H9 (cell line): ENCODE measurements around the gene ZFP14. TPM values are rescaled to one million over a fixed set of nuclear protein-coding genes. Genes with fewer than 3 reads are reported as not detected.

Experiments
- DNase-seq: peaks from one replicate; pipeline ENCODE4 v3.0.0-alpha.2; 2017
- H2AFZ ChIP-seq: one replicate; pipeline ENCODE4 v1.6.1; 2013; ENCODE audit warnings: mild to moderate bottlenecking, low read length, control low read depth, moderate library complexity
- H2AK5ac ChIP-seq: 2 replicates; pipeline ENCODE4 v1.6.1; 2013; ENCODE audit warnings: low read length, control low read depth, mixed read lengths; ENCODE audit not compliant: insufficient read length
- H2BK120ac ChIP-seq: one replicate; pipeline ENCODE4 v1.6.1; 2013; ENCODE audit warnings: low read depth, mild to moderate bottlenecking, low read length, control low read depth, inconsistent platforms; ENCODE audit not compliant: poor library complexity, severe bottlenecking
- H2BK12ac ChIP-seq: 2 replicates; pipeline ENCODE4 v1.6.1; 2013; ENCODE audit warnings: low read length, control low read depth, mixed read lengths, low read depth; ENCODE audit not compliant: insufficient read length
- H2BK15ac ChIP-seq: 2 replicates; pipeline ENCODE4 v1.6.1; 2013; ENCODE audit warnings: low read depth, low read length, control low read depth
- H2BK20ac ChIP-seq: one replicate; pipeline ENCODE4 v1.6.1; 2013; ENCODE audit warnings: low read depth, mild to moderate bottlenecking, low read length, control low read depth, inconsistent platforms; ENCODE audit not compliant: poor library complexity, severe bottlenecking
- H2BK5ac ChIP-seq: 2 replicates; pipeline ENCODE4 v1.6.1; 2013; ENCODE audit warnings: low read length, control low read depth, mixed read lengths; ENCODE audit not compliant: insufficient read length
- H3K14ac ChIP-seq: 2 replicates; pipeline ENCODE4 v1.6.1; 2013; ENCODE audit warnings: low read length, control low read depth; ENCODE audit not compliant: insufficient read depth
- H3K18ac ChIP-seq: 2 replicates; pipeline ENCODE4 v1.6.1; 2013; ENCODE audit warnings: low read depth, mild to moderate bottlenecking, mixed read lengths, low read length, control low read depth; ENCODE audit not compliant: insufficient read length
- H3K23ac ChIP-seq: 2 replicates; pipeline ENCODE4 v1.6.1; 2013; ENCODE audit warnings: low read length, control low read depth, mixed read lengths, low read depth; ENCODE audit not compliant: insufficient read length
- H3K23me2 ChIP-seq: 2 replicates; pipeline ENCODE4 v1.6.1; 2013; ENCODE audit warnings: low read depth, mild to moderate bottlenecking, mixed read lengths, low read length, control low read depth; ENCODE audit not compliant: insufficient read length, poor library complexity, severe bottlenecking
- H3K27ac ChIP-seq: 2 replicates; pipeline ENCODE4 v1.5.1; 2013; ENCODE audit warnings: low read length, control low read depth, mixed read lengths, low read depth; ENCODE audit not compliant: insufficient read length
- H3K27me3 ChIP-seq: 2 replicates; pipeline ENCODE4 v1.6.1; 2013; ENCODE audit warnings: low read length, control low read depth, inconsistent platforms; ENCODE audit not compliant: insufficient read depth
- H3K4ac ChIP-seq: 2 replicates; pipeline ENCODE4 v1.6.1; 2013; ENCODE audit warnings: low read depth, mild to moderate bottlenecking, control low read depth, inconsistent platforms, low read length, moderate library complexity
- H3K4me1 ChIP-seq: 2 replicates; pipeline ENCODE4 v1.6.1; 2013; ENCODE audit warnings: low read length, control low read depth, inconsistent platforms; ENCODE audit not compliant: insufficient read depth
- H3K4me2 ChIP-seq: 2 replicates; pipeline ENCODE4 v1.6.1; 2013; ENCODE audit warnings: low read length, control low read depth, mixed read lengths; ENCODE audit not compliant: insufficient read length, insufficient read depth
- H3K56ac ChIP-seq: 2 replicates; pipeline ENCODE4 v1.6.1; 2013; ENCODE audit warnings: low read depth, mild to moderate bottlenecking, mixed read lengths, low read length, control low read depth; ENCODE audit not compliant: insufficient read length
- H3K79me1 ChIP-seq: 2 replicates; pipeline ENCODE4 v1.6.1; 2013; ENCODE audit warnings: low read depth, mild to moderate bottlenecking, moderate library complexity, low read length, control low read depth, inconsistent platforms; ENCODE audit not compliant: insufficient read depth, poor library complexity, severe bottlenecking
- H3K79me2 ChIP-seq: 2 replicates; pipeline ENCODE4 v1.6.1; 2013; ENCODE audit warnings: low read length, control low read depth, inconsistent platforms; ENCODE audit not compliant: insufficient read depth
- H3K9ac ChIP-seq: 2 replicates; pipeline ENCODE4 v1.6.1; 2013; ENCODE audit warnings: low read length, control low read depth, mixed read lengths; ENCODE audit not compliant: insufficient read length; ENCODE audit errors: extremely low read depth
- H3K9me3 ChIP-seq: one replicate; pipeline ENCODE4 v1.6.1; 2013; ENCODE audit warnings: low read depth, low read length, inconsistent platforms; ENCODE audit not compliant: control insufficient read depth
- H3T11ph ChIP-seq: one replicate; pipeline ENCODE4 v1.6.1; 2013; ENCODE audit warnings: mild to moderate bottlenecking, low read length, control low read depth, inconsistent platforms
- H4K20me1 ChIP-seq: one replicate; pipeline ENCODE4 v1.6.1; 2013; ENCODE audit not compliant: control insufficient read depth, insufficient read length, insufficient read depth
- H4K5ac ChIP-seq: 2 replicates; pipeline ENCODE4 v1.6.1; 2013; ENCODE audit warnings: low read depth, mild to moderate bottlenecking, mixed read lengths, low read length, control low read depth; ENCODE audit not compliant: insufficient read length
- H4K8ac ChIP-seq: replicated peaks from 2 replicates; pipeline ENCODE4 v1.6.1; 2013; ENCODE audit warnings: low read length, control low read depth, mixed read lengths, low read depth; ENCODE audit not compliant: insufficient read length
- H4K91ac ChIP-seq: 2 replicates; pipeline ENCODE4 v1.6.1; 2013; ENCODE audit warnings: low read depth, mild to moderate bottlenecking, moderate library complexity, mixed read lengths, low read length, control low read depth; ENCODE audit not compliant: insufficient read length
- H3K27ac Mint-ChIP-seq, 3 experiments: 2 replicates in 2 of 3; 3 replicates in 1 of 3; pipeline ENCODE4 v1.8.0; 2020 to 2021; ENCODE audit warnings: mixed read lengths in 3 of 3, mild to moderate bottlenecking in 1 of 3, moderate library complexity in 1 of 3
- H3K27me3 Mint-ChIP-seq: 2 replicates; pipeline ENCODE4 v1.8.0; 2021; ENCODE audit warnings: low read depth, mild to moderate bottlenecking, moderate library complexity, mixed read lengths
- H3K36me3 Mint-ChIP-seq, 3 experiments: 2 replicates in 2 of 3; 3 replicates in 1 of 3; pipeline ENCODE4 v1.8.0; 2020 to 2021; ENCODE audit warnings: low read depth in 3 of 3, mixed read lengths in 3 of 3; ENCODE audit not compliant: insufficient read depth in 1 of 3
- H3K4me1 Mint-ChIP-seq, 2 experiments: 2 replicates each; pipeline ENCODE4 v1.8.0; 2020; ENCODE audit warnings: mixed read lengths in 2 of 2
- H3K4me3 Mint-ChIP-seq, 2 experiments: 2 replicates in 1 of 2; 3 replicates in 1 of 2; pipeline ENCODE4 v1.8.0; 2020 to 2021; ENCODE audit warnings: mild to moderate bottlenecking in 2 of 2, mixed read lengths in 2 of 2, moderate library complexity in 1 of 2
- H3K9me3 Mint-ChIP-seq, 2 experiments: 2 replicates in 1 of 2; 3 replicates in 1 of 2; pipeline ENCODE4 v1.8.0; 2020; ENCODE audit warnings: mild to moderate bottlenecking in 2 of 2, mixed read lengths in 2 of 2, moderate library complexity in 1 of 2
- WGBS: extraction: QIAGEN DNeasy Blood & Tissue Kit; methylation state at CpG from one replicate; pipeline ENCODE4 v1.1.7; 2013; ENCODE audit warnings: missing lambda C conversion rate, low lambda C conversion rate, mixed read lengths; ENCODE audit not compliant: insufficient read length; ENCODE audit errors: extremely low coverage; 5-methylcytosine and 5-hydroxymethylcytosine counted together
- total RNA-seq: library from RNA; stranded (reverse); gene quantifications from 2 replicates; pipeline ENCODE4 v1.2.1, GENCODE V29; 2021
- TF ChIP-seq, protein P1 (sequence below): fragments of 200-600 bp; sonication (generic); conservative IDR thresholded peaks from 3 replicates; pipeline ENCODE4 v1.8.0; 2021; ENCODE audit warnings: antibody characterized with exemption, mild to moderate bottlenecking

ZFP14 gene
- total RNA-seq, 1 experiment from 2014 or later: 4.5 TPM

DNA sequence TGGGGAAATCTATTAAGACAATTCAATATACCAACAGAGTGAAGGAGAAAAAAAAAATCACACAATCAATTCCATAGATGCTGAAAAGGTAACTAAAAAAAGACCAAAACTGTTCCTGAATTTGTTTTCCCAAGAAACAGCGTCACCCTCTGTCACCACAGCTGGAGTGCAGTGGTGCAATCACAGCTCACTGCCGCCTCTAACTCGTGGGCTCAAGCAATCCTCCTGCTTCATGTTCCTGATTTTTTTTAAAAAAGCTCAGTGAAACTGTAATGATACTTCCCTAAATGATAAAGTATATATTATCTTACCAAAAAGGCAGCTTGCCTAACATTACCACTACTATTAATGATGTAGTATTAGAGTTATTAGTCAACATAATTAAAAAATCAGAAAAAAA is 19.6 kb upstream of the ZFP14 start:
- no peak overlapping the region for H3K9ac ChIP-seq
- H2BK120ac ChIP-seq: no peak overlapping the region
- H3K18ac ChIP-seq: no peak overlapping the region
- no peak overlapping the region for H3T11ph ChIP-seq
- no peaks in the 10 kb centered on the region for H3K27me3 Mint-ChIP-seq
- H3K27ac ChIP-seq: no peak overlapping the region
- no peaks in the 10 kb centered on the region for H3K79me2 ChIP-seq
- H3K56ac ChIP-seq: no peak overlapping the region
- TF ChIP-seq, protein P1, sequence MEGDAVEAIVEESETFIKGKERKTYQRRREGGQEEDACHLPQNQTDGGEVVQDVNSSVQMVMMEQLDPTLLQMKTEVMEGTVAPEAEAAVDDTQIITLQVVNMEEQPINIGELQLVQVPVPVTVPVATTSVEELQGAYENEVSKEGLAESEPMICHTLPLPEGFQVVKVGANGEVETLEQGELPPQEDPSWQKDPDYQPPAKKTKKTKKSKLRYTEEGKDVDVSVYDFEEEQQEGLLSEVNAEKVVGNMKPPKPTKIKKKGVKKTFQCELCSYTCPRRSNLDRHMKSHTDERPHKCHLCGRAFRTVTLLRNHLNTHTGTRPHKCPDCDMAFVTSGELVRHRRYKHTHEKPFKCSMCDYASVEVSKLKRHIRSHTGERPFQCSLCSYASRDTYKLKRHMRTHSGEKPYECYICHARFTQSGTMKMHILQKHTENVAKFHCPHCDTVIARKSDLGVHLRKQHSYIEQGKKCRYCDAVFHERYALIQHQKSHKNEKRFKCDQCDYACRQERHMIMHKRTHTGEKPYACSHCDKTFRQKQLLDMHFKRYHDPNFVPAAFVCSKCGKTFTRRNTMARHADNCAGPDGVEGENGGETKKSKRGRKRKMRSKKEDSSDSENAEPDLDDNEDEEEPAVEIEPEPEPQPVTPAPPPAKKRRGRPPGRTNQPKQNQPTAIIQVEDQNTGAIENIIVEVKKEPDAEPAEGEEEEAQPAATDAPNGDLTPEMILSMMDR: no peak
- H3K27ac Mint-ChIP-seq: no peak overlapping the region
- H4K5ac ChIP-seq: no peak overlapping the region
- no peak overlapping the region for H2BK5ac ChIP-seq
- no peak overlapping the region for H3K4me2 ChIP-seq
- WGBS: no CpG with 5 or more reads among the region's 3 CpGs
- H3K23me2 ChIP-seq: no peaks in the 10 kb centered on the region
- no peak for DNase-seq
- H3K27me3 ChIP-seq: no peaks in the 10 kb centered on the region
- no peak overlapping the region for H4K91ac ChIP-seq
- no peak overlapping the region for H2AFZ ChIP-seq
- no peak overlapping the region for H2BK12ac ChIP-seq
- H4K8ac ChIP-seq: no peak overlapping the region
- H3K79me1 ChIP-seq: no peaks in the 10 kb centered on the region
- no peak overlapping the region for H2AK5ac ChIP-seq
- H4K20me1 ChIP-seq: no peaks in the 10 kb centered on the region
- H3K23ac ChIP-seq: no peak overlapping the region
- H2BK20ac ChIP-seq: no peak overlapping the region
- H3K4me1 Mint-ChIP-seq: no peaks in the 10 kb centered on the region
- no peaks in the 10 kb centered on the region for H3K4me1 ChIP-seq
- peaks cover 81 to 85% (median 83%) of the 10 kb centered on the region in 3 experiments for H3K36me3 Mint-ChIP-seq
- no peak overlapping the region for H3K4ac ChIP-seq
- no peak overlapping the region for H3K4me3 Mint-ChIP-seq
- no peak overlapping the region for H2BK15ac ChIP-seq
- H3K9me3 Mint-ChIP-seq: peaks cover 40 to 53% of the 10 kb centered on the region in 2 experiments
- peaks cover 20% of the 10 kb centered on the region for H3K9me3 ChIP-seq
- no peak overlapping the region for H3K14ac ChIP-seq
